EH (cell line): Measurements from ENCODE around the gene SULT2B1.
A peak's percentile ranks its signal among the peaks of the same experiment; 100 is the strongest.
"Not testable (repeated sequence)": the region's sequence is repeated elsewhere in the genome, so short reads cannot be mapped to it uniquely, and the experiment has no call there.

Experiments used
- DNase-seq: peaks from one replicate; pipeline ENCODE4 v3.0.0-alpha.2; 2015; ENCODE audit warnings: low read depth

SULT2B1 gene

DNA sequence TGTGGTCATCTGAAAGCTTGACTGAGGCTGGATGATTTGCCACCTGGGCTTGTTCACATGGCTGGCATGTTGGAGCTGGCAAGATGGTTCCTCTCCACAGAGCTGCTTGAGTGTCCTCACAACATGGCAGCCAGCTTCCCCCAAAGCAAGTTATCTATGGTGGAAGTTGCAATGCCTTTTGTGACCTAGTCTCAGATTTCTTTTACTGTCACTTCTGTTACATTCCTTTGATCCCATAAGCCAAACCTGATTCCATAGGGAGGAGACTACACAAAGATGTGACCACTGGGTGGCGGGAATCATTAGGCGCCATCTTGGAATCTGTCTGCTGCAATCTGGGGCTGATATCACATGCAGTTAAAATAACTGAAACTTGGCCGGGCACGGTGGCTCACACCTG, 22.8 kb upstream of the SULT2B1 start:
- DNase-seq, result no peak

DNA sequence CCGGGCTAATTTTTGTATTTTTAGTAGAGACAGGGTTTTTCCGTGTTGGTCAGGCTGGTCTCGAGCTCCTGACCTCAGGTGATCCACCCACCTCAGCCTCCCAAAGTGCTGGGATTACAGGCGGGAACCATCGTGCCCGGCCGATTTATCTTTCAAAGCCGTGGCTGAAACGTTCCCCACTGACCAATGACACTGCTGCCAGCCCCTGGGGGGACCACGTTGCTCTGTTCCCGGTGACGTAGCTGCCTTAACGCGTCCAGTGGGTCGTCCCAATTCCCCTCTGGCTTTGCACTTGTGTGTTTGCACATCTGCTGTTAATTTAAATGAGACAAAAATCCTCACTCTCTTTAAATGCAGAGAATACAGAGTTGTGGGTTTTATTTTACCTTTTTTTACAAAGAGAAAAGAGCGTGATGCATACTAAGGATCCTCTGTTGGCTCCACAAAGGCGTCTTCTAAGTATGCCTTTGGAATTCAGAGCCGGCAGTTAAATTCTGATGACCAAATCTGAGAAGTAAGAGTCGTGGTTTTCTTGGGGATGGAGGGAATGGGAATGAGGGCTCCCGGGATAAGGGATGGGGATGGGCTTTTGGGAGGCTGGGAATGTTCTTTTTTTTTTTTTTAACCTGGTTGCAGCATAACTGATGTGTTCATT, 21.8 kb upstream of the SULT2B1 start:
- DNase-seq, result peak; percentile 52

DNA sequence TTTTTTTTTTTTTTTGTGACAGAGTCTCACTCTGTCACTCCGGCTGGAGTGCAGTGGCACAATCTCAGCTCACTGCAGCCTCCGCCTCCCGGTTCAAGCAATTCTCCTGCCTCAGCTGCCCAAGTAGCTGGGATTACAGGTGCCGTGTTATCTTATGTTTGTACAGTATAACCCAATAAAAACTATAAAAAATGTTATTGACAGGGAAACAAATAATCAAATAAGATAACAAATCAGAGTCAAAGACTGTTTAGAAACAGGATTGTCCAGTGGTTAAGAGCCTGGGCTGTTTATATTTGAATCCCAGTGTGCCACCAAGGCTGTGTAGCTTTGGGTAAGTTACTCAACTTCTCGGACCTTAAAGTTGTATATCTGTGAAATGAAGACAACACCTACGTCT, 21.2 kb upstream of the SULT2B1 start:
- DNase-seq, result no peak

DNA sequence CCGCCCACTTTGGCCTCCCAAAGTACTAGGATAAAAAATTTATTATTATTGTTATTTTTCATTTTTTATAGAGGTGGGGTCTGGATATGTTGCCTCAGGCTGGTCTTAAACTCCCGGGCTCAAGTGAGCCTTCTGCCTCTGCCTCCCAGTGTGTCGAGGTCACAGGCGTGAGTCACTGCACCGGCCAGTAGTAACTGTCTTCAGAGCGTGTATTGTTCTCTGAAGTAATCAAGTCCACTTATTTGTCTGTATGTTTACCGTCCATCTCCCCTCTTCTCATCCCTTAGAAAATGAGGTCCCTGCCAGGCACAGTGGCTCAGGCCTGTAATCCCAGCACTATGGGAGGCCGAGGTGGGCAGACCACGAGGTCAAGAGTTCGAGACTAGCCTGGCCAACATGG, 18.2 kb upstream of the SULT2B1 start:
- DNase-seq, result no peak

DNA sequence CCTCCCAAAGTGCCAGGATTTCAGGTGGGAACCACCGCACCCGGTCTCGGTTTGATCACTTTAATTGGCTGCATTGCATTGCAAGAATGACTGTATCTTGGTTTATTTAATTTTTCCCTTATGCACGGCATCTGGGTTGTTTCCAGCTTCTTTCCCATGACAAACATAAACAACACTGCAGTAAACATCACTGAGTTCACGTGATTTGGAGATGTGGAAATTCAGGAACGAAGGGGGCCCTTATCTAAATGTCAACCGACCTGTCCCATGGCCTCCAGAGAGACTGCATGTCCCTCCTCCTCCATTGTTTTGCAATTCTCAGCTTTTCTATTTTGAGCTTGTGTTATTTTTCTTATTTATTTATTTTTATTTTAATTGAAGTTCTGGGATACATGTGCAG, 14.4 kb upstream of the SULT2B1 start:
- DNase-seq, result no peak

DNA sequence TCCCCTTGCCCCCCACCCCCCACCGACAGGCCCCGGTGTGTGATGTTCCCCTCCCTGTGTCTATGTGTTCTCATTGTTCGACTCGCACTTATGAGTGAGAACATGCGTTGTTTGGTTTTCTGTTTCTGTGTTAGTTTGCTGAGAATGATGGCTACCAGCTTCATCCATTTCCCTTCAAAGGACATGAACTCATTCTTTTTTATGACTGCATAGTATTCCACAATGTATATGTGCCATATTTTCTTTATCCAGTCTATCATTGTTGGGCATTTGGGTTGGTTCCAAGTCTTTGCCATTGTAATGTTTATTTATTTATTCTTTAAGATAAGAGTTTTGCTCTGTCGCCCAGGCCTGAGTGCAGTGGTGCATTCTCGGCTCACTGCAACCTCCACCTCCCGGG, 13.9 kb upstream of the SULT2B1 start:
- not testable (repeated sequence) for DNase-seq

DNA sequence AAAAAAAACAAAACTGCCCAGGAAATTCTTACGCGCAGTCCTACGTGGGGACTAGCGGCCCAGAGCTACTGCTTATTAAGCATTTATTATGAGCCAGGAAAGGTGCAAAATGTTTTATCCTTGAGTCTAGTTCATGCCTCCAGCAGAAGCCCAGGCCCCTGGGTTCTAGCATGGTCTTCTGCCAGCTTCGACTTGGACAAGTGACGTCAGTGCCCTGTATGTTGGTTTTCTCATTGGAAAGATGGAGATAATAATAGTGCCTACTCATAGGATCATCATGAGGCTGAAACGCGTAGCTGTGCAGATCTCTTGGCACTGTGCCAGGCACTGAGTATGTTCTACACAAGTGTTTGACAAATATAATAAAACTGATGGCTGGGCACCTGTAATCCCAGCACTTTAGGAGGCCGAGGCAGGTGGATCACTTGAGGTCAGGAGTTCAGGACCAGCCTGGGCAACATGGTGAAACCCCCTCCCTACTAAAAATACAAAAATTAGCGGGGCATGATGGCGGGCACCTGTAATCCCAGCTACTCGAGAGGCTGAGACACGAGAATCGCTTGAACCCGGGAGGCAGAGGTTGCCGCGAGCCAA, 12.4 kb upstream of the SULT2B1 start:
- peak; percentile 56 for DNase-seq

DNA sequence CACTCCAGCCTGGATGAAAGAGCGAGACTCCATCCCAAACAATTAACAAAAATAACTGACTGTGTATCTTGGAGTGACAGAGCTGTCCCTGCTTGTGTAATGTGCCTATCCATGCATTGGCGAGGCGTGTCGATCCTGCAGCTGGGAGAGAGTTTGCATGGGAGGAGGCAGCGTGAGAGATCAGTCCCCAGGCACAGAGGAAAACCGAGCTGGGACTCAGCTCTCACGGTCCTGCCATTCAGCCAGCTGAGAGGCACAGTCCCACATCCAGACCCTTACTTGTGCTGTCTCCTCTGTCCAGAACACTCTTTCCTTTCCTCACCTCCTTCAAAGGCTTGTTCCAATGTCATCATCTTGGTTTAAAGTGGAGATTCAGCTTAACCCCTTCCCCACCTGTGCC, 11.9 kb upstream of the SULT2B1 start:
- DNase-seq, result no peak

DNA sequence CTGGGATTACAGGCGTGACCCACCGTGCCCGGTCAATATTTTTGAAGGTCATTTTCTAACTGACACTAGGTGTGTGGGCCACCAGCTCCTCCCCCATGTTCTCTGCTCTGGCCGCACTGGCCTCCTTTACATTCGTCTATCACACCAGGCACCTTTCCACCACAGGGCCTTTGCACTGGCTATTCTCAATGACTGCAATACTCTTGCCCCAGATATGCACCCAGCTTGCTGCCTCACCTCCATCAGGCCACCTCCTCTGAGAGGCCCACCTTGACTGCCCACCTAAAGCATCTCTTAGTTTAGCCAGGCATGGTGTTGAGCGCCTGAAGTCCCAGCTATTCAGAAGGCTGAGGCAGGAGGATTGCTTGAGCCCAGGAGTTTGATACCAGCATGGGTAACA, 10.2 kb upstream of the SULT2B1 start:
- no peak for DNase-seq

DNA sequence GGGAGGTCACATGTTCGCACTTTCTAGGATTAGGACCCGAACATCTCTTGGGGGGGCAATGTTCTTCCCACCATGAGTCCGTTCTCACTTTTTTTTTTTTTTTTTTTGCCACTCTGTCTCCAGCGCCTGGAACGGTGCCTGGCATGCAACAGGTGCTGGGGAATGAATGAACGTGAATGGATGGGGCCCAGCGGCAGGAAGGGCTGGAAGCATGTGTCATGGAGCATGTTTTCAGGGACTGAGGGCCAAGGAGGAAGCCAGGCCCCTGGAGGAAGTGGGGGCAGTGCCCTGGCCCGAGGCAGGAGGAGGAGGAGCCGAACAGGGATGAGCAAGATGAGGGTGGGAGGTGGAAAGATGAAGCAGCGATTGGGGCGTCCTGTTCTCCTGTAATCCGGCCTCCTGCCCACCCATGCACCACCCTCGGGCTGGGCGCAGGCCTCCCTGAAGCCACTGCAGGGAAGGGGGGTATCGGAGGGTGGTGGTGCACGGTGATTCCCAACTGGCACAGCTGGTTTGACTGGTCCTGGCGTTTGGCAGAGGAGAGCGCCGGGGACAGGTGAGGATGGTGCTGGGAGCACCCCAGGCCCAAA, 8.8 kb upstream of the SULT2B1 start:
- DNase-seq, result peak; percentile 77

DNA sequence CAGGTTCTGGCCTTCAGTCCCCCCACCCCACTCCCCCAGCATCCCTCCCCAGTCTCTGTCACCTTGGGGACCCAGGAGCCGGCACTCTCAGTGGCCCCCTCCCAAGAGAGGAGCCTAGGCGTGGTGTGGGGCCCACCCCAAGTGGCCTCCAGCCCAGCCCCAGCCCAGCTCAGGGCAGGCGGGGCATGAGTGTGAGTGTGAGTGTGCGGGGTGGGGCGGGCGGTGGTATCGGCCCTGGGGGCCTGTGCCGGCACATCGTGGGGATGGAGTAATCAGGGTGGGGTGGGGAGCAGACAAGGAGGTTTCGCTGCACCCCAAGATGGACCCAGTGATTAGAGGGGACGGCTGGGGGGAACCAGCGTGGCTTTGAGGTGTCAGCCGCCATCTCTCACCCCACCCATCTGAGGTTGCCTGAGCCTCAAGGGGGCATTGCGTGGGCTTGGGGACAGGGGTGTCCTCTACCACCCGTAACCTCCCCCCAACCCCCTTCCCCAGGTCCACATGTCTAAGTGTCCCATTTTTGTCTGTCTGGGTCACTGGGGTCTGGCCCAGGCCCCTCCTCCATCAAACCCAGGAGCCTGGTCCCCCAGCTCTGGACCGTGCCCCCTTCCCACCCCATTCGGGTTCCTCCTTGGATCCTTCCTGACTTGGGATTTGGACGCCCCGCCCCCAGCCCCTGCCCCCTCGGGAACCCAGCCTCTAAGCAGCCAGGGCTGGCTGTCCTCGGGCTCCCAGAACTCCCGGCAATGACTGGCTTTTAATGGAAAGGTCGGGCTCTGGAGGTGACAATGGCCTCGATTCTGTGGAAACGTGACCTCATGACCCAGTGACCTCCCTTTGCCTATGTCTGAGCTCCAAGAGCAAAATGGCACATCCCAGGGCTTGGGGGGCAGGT, 6.9 kb upstream of the SULT2B1 start:
- no peak for DNase-seq

DNA sequence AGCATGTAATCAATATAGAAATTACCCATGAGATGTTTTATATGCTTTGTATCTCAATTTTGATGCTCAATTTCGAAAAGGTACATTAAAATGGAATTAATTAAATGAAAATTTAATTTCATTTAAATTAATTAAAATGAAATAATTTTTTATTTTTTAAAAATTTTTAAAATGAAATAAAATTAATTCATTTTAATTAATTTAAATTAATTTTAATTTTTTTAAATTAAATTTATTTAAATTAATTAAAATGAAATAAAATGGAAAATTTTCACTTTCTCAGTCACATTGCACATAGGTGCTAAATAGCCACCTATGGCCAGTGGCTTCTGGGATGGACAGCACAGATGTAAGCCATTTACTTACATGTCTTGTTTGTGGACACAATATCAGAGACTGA, 4.2 kb upstream of the SULT2B1 start:
- DNase-seq, result no peak

DNA sequence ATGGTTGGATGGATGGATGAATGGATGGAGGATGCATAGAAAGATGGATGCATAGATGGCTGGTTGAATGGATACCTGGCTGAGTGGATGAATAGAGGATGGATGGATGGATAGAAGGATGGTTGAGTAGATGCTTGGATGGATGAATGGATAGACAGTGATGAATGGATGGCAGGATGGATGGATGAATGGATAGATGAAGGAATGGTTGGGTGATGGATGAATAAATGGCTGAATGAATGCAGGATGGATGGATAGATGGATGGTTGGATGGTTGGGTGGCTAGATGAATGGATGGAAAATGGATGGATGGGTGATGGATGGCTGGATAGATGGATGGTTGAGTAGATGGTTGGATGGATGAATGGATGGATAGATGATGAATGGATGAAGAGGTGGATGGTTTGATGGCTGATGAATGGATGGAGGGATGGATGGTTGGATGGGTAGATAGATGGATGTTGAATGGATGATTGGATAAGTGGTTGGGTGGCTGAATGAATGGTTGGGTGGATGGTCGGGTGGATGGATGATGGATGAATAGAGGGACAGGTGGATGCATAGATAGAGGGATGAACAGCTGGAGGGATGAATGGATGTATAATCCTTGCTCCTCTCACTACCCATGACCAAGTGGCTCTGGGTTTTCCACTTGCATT, 3.6 kb upstream of the SULT2B1 start:
- no peak for DNase-seq

DNA sequence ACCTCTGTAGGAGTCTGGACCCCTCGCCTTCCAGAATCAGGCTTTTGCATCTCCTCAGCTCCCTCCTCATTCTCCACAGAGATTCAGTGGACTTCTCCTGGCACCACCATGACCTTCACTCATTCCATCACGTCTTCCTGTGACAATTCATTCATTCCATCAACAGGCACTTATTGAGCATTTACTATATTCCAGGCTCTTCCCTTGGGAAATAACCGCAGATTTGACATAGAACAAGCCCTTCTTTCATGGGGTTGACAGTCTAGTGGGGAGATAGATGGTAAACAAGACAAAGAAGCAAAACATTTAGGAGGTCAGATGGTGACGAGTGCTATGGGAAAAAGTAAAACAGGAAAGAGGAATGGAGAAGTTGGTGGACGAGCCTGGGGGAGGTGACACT, 2.6 kb upstream of the SULT2B1 start:
- no peak for DNase-seq

DNA sequence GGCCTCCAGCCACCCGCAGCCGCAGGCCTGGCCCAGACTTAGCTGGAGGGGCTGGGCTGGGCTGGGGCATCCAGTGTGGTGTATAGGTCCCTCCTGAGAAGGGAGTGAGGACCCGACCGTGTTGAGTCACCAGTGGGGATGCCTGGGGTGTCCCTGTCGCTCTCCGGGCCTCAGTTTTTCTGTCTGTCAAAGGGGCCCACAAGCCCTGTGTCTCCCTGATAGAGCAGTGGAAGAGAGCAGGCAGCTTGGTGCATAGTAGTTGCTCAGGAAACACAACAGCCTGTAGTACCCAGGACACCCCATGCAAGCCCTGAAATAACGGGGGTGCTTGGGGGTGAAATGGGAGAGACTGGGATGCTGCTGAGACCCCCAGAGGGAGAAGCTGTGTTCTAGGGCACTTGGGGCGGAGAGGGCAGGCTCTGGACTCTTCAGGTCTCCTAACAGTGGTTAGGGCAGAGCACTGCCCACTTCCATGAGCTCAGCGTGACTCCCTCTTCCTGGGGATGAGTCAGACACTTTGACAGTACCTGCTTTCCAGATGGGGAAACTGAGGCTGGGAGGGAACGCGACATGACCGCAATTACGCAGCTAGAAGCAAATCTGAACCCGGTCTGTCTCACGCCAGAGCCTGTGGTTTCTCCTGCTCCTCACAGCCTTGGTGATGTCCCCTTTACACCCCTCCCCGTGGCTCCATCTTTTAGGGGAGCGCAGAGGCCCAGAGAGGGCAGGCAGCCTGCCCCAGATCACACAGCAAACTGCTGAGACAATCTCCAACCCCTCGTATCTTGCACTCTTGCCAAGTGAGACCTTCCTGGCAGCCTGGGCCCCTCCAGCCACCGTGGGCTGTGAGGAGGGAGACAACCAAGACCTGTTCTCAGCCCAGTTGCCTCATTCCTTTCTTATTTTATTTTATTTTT, 692 bp downstream of the SULT2B1 start:
- no peak for DNase-seq

DNA sequence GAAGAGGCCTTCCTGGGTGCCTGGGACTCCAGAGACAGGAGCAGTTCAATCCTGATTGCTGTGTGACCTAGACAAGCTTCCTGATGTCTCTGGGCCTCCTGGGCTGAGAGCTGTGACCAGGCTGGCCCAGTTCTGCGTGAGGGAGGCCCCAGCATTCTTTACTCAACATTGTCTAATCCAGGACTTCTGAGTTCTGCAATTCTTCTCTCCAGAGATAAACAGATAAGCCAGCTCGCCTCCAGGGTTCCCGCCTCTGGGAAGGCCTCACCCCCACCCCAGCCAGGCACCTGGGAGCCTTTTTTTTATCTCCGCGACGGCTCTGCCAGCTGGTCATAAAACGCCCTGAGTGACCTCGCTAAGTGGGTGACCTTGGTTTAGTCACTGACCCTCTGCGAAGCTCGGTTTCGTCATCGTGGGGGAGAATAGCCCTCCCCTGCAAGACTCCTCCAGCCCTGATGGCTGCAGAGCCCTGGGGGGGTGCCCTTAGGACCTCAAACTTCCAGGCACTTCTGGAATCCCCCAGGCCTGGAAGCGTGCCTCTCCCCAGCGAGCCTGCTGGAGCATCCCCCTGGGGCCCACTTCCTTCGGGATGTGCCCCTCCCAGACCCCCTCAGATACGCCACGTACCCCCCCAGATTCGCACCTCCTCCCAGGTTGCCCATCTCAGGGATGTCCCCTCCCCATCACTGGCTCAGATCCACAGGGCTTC, 1.9 kb downstream of the SULT2B1 start:
- DNase-seq, result peak; percentile 91

DNA sequence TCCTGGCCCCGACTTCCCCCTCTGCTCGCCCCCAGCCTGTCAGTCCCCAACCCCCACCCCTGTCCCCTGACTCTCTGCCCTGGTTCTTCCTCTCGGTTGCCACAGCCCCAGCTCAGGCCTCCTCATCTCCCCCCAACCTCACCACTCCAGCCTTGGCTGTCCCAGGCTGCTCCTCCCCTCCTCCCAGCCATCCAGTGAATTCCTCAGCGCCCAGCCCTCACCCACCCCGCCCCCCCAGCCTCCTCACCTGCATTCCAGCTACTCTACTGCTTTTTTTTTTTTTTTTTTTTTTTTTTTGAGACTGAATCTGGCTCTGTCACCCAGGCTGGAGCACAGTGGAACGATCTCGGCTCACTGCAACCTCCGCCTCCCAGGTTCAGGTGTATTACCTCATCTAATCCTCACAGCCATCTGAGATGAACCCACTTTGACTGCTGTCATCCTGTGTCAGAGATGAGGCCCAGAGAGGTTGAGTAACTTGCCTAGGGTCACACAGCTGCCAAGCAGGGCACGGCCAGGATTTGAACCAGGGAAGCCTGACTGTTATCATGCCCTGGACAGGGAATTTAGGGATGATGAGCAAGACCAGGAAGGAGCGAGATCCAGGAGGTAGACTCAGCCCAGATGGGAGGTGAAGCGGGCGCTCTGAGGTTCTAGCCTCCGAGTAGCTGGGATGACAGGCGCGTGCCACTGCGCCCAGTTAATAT, 2.6 kb downstream of the SULT2B1 start:
- peak; percentile 33 for DNase-seq

DNA sequence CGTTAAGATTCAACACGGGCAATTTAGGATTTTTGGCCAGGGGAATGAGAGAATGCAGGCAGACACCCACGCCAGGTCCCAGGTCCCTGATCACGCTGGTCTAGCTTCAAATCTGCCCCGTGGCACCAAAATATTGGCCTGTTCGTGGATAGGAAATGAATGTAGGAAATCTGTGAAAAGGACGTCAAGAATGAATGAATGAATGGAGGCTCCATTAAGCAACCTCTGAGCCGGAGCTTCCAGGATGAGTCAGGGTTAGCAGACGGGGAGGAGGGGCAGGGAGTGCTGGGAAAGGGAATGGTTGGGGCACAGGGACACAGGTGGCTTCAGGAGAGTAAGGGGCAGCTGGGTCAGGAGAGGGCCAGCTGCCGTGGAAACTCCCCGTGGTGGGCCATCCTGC, 4.2 kb downstream of the SULT2B1 start:
- peak; percentile 71 for DNase-seq

DNA sequence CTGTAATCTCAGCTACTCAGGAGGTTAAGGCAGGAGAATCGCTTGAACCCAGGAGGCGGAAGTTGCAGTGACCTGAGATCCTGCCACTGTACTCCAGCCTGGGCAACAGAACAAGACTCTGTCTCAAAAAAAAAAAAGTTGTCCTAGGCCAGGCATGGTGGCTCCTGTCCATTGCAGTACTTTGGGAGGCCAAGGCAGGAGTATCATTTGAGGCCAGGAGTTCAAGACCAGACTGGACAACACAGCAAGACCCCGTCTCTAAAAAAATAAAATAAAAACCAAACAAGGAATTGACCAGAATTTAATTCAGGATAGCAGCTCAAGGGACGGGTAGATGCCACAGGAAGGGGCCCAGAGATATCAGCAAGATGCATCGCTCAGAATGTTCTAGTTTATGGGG, 4.9 kb downstream of the SULT2B1 start:
- DNase-seq, result no peak
